Ishikawa (cell line): ENCODE measurements around the gene SH3BP4.

Experiments used
- CEBPB ChIP-seq: IDR thresholded peaks from 2 replicates; pipeline ENCODE4 v1.6.1; 2012
- CREB1 ChIP-seq: IDR thresholded peaks from 2 replicates; pipeline ENCODE4 v1.6.1; 2012; ENCODE audit warnings: low read depth
- EGR1 ChIP-seq: IDR thresholded peaks from 2 replicates; pipeline ENCODE4 v1.6.1; 2012
- EP300 ChIP-seq: IDR thresholded peaks from 2 replicates; pipeline ENCODE4 v1.6.1; 2012; ENCODE audit warnings: borderline replicate concordance
- FOXM1 ChIP-seq: IDR thresholded peaks from 2 replicates; pipeline ENCODE4 v1.6.1; 2012; ENCODE audit warnings: low read depth, borderline replicate concordance
- MAX ChIP-seq: IDR thresholded peaks from 2 replicates; pipeline ENCODE4 v1.6.1; 2012
- NFIC ChIP-seq: IDR thresholded peaks from 2 replicates; pipeline ENCODE4 v1.6.1; 2012
- RAD21 ChIP-seq: IDR thresholded peaks from 2 replicates; pipeline ENCODE4 v1.6.1; 2012; ENCODE audit warnings: low read depth
- TAF1 ChIP-seq: IDR thresholded peaks from 2 replicates; pipeline ENCODE4 v1.6.1; 2012; ENCODE audit warnings: low read depth, mild to moderate bottlenecking
- TCF12 ChIP-seq: IDR thresholded peaks from 2 replicates; pipeline ENCODE4 v1.6.1; 2012; ENCODE audit warnings: low read depth
- TEAD4 ChIP-seq: IDR thresholded peaks from 2 replicates; pipeline ENCODE4 v1.6.1; 2012
- YY1 ChIP-seq: IDR thresholded peaks from 2 replicates; pipeline ENCODE4 v1.6.1; 2012; ENCODE audit warnings: low read depth
- ZBTB7A ChIP-seq: IDR thresholded peaks from 2 replicates; pipeline ENCODE4 v1.6.1; 2012; ENCODE audit warnings: low read depth
- TF ChIP-seq, protein P1 (sequence below): IDR thresholded peaks from 2 replicates; pipeline ENCODE4 v1.6.1; 2012
- TF ChIP-seq, protein P2 (sequence below): IDR thresholded peaks from 2 replicates; pipeline ENCODE4 v1.6.1; 2012; ENCODE audit warnings: low read depth, mild to moderate bottlenecking

The SH3BP4 gene

GRCh38 chr2:234931371-234931770, 20.4 kb upstream of the SH3BP4 start:
- no peak for TF ChIP-seq EP300
- TF ChIP-seq TCF12, result no peak
- no peak for TF ChIP-seq TAF1
- no peak for TF ChIP-seq CEBPB

- no peak for TF ChIP-seq YY1
- TF ChIP-seq CREB1, result no peak
- no peak for TF ChIP-seq CEBPB
- TF ChIP-seq TAF1, result no peak
- TF ChIP-seq EP300, result no peak
- TF ChIP-seq, protein P1, sequence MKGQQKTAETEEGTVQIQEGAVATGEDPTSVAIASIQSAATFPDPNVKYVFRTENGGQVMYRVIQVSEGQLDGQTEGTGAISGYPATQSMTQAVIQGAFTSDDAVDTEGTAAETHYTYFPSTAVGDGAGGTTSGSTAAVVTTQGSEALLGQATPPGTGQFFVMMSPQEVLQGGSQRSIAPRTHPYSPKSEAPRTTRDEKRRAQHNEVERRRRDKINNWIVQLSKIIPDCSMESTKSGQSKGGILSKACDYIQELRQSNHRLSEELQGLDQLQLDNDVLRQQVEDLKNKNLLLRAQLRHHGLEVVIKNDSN, result no peak
- TF ChIP-seq EGR1, result no peak
These were observed 19.1 kb upstream of the SH3BP4 start for GRCh38 chr2:234932591-234933168.

DNA sequence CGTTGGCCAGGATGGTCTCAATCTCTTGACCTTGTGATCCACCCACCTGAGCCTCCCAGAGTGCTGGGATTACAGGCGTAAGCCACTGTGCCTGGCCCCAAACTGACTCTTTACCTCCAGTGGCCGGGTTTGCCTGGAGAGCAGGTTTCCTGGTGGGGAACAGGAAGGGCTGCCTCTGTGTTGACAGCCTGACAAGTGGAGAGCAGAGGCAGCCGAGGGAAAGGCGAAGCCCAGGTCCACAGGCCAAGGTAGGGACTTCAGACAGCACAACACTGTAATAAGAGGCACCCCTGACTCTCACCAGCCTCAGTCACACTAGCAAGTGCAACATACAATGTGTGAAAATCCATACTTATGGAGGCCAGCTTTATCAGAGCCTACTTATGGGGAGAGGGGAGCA, 16.5 kb upstream of the SH3BP4 start:
- TF ChIP-seq, protein P1, result no peak
- TF ChIP-seq FOXM1, result no peak
- no peak for TF ChIP-seq RAD21
- no peak for TF ChIP-seq ZBTB7A
- TF ChIP-seq EP300, result no peak
- no peak for TF ChIP-seq CEBPB

DNA sequence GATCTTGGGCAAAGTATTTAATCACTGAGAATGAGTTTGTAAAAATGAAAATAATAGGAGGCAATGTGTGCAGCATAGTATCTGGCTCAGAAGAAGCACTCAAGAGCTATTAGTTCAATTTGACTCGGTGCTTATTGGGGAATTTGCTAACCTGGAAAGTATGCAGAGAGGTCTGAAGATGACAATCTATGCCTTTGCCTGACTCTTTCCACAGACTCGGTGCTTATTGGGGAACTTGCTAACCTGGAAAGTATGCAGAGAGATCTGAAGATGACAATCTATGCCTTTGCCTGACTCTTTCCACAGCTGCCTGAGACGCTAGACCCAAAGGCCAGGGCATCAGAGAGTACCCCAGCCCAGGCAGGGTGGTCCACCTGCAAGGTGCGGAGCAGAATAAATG, 12.2 kb upstream of the SH3BP4 start:
- TF ChIP-seq EGR1, result no peak
- no peak for TF ChIP-seq RAD21
- TF ChIP-seq, protein P2, sequence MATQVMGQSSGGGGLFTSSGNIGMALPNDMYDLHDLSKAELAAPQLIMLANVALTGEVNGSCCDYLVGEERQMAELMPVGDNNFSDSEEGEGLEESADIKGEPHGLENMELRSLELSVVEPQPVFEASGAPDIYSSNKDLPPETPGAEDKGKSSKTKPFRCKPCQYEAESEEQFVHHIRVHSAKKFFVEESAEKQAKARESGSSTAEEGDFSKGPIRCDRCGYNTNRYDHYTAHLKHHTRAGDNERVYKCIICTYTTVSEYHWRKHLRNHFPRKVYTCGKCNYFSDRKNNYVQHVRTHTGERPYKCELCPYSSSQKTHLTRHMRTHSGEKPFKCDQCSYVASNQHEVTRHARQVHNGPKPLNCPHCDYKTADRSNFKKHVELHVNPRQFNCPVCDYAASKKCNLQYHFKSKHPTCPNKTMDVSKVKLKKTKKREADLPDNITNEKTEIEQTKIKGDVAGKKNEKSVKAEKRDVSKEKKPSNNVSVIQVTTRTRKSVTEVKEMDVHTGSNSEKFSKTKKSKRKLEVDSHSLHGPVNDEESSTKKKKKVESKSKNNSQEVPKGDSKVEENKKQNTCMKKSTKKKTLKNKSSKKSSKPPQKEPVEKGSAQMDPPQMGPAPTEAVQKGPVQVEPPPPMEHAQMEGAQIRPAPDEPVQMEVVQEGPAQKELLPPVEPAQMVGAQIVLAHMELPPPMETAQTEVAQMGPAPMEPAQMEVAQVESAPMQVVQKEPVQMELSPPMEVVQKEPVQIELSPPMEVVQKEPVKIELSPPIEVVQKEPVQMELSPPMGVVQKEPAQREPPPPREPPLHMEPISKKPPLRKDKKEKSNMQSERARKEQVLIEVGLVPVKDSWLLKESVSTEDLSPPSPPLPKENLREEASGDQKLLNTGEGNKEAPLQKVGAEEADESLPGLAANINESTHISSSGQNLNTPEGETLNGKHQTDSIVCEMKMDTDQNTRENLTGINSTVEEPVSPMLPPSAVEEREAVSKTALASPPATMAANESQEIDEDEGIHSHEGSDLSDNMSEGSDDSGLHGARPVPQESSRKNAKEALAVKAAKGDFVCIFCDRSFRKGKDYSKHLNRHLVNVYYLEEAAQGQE, result no peak
- no peak for TF ChIP-seq NFIC
- no peak for TF ChIP-seq YY1
- TF ChIP-seq CREB1, result no peak
- TF ChIP-seq MAX, result no peak
- TF ChIP-seq TCF12, result no peak
- TF ChIP-seq TEAD4, result no peak
- TF ChIP-seq ZBTB7A, result no peak
- TF ChIP-seq, protein P1, result no peak

- TF ChIP-seq TCF12 (no peak), MAX (no peak), CREB1 (no peak), FOXM1 (no peak), EGR1 (no peak), TEAD4 (no peak), EP300 (no peak), CEBPB (no peak), ZBTB7A (no peak), TAF1 (no peak), YY1 (no peak), RAD21 (no peak), NFIC (no peak)
- TF ChIP-seq, protein P2, result no peak
- TF ChIP-seq, protein P1, result no peak
These were observed 11.8 kb upstream of the SH3BP4 start for GRCh38 chr2:234939996-234940395.

DNA sequence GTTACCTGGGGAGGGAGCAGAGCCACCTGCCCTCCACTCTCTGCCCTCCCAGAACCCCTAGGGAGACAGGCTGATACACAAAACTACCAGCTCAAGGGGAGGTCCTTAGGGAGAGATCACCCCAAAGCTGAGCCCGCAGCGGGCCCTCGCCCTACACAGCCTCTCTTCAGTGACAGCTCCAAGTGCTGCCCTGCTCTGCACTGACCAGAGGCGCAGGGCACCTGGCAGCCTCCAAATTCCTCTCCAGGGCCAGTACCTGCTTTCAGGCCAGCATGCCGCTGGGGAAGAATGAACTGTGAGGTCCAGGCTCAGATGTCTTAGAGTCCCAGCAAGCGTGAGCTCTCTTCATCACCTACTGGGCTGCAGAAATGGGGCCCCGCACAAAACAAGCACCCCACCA, 11.3 kb upstream of the SH3BP4 start:
- TF ChIP-seq CREB1 (no peak), FOXM1 (no peak), TAF1 (no peak), EP300 (no peak), ZBTB7A (no peak), TCF12 (no peak)
- TF ChIP-seq, protein P1, result no peak
